ENCODE results near the gene ATP6AP1.

DNA sequence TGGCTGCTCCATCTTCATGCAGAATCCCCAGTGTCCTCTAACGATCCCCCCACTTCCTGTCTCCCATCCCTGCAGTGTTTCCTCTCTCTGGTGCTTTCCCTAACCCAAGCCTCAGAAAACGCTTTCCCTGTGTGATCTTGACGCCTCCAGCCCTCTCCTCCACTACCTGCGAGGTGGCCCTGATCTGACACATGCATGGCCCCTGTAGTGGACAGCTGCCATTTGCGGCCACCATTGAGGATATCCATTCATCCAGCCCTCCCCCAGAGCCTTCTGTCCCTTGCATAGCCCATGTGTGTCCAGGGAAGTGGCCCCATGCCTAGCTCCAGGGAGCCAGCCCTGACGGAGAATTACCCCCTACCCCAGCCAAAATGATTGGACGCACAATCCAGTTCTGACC lies 54.8 kb downstream of the ATP6AP1 start:
- no peak for TF ChIP-seq EZH2 (IDR thresholded peaks at IDR 0.05; ENCODE audit: low read depth)
- TF ChIP-seq, protein P1, sequence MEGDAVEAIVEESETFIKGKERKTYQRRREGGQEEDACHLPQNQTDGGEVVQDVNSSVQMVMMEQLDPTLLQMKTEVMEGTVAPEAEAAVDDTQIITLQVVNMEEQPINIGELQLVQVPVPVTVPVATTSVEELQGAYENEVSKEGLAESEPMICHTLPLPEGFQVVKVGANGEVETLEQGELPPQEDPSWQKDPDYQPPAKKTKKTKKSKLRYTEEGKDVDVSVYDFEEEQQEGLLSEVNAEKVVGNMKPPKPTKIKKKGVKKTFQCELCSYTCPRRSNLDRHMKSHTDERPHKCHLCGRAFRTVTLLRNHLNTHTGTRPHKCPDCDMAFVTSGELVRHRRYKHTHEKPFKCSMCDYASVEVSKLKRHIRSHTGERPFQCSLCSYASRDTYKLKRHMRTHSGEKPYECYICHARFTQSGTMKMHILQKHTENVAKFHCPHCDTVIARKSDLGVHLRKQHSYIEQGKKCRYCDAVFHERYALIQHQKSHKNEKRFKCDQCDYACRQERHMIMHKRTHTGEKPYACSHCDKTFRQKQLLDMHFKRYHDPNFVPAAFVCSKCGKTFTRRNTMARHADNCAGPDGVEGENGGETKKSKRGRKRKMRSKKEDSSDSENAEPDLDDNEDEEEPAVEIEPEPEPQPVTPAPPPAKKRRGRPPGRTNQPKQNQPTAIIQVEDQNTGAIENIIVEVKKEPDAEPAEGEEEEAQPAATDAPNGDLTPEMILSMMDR (conservative IDR thresholded peaks at IDR 0.05): no peak
